ENCODE measurements around the gene STYX.

- TF ChIP-seq CTCF (IDR thresholded peaks at IDR 0.05) (no peak), POLR2A (IDR thresholded peaks at IDR 0.05) (no peak), POLR2AphosphoS5 (IDR thresholded peaks at IDR 0.05) (no peak), EP300 (IDR thresholded peaks at IDR 0.05) (no peak)
These were observed 29.2 kb upstream of the STYX start for GRCh38 chr14:52700701-52701172.
